Muscle layer of colon (tissue), 2 donors: Measurements from ENCODE around the gene SOX1.

Source experiments
- H3K27ac ChIP-seq: one replicate; pipeline ENCODE4 v1.7.0; 2013; ENCODE audit warnings: low read depth, mild to moderate bottlenecking, low read length, moderate library complexity
- H3K27me3 ChIP-seq, 2 donors: one replicate each; pipeline ENCODE4 v1.7.0; 2013; ENCODE audit warnings: low read length in 2 of 2, mild to moderate bottlenecking in 2 of 2; ENCODE audit not compliant: insufficient read depth in 2 of 2, control insufficient read depth in 1 of 2
- H3K36me3 ChIP-seq: one replicate; pipeline ENCODE4 v1.7.0; 2013; ENCODE audit warnings: mild to moderate bottlenecking, low read length; ENCODE audit not compliant: insufficient read depth
- H3K4me1 ChIP-seq: one replicate; pipeline ENCODE4 v1.7.0; 2013; ENCODE audit warnings: mild to moderate bottlenecking, low read length; ENCODE audit not compliant: insufficient read depth
- H3K4me3 ChIP-seq, 2 donors: one replicate each; pipeline ENCODE4 v1.7.0; 2013; ENCODE audit warnings: low read length in 2 of 2, low read depth in 1 of 2, mild to moderate bottlenecking in 1 of 2, moderate library complexity in 1 of 2
- H3K9ac ChIP-seq: one replicate; pipeline ENCODE4 v1.7.0; 2013; ENCODE audit warnings: low read length
- H3K9me3 ChIP-seq: one replicate; pipeline ENCODE4 v1.7.0; 2013; ENCODE audit warnings: mild to moderate bottlenecking, low read length
- donor health status: abdominal sarcoma.
- donor health status: Adenocarcinoma of cecum.

Gene SOX1

GRCh38 chr13:112053744-112054615 lies 13.0 kb upstream of the SOX1 start:
- Histone ChIP-seq H3K27ac (no peak overlapping the region), H3K27me3 (peaks cover 14 to 67% of the 10 kb centered on the region in 2 donors), H3K36me3 (no peaks in the 10 kb centered on the region), H3K9ac (no peak overlapping the region), H3K9me3 (no peaks in the 10 kb centered on the region), H3K4me1 (no peaks in the 10 kb centered on the region), H3K4me3 (no peak overlapping the region)

- peaks cover 20 to 74% of the 10 kb centered on the region in 2 donors for H3K27me3 ChIP-seq
- no peak overlapping the region for H3K4me3 ChIP-seq
- H3K9me3 ChIP-seq: no peaks in the 10 kb centered on the region
- H3K9ac ChIP-seq: no peak overlapping the region
- H3K36me3 ChIP-seq: no peaks in the 10 kb centered on the region
- no peak overlapping the region for H3K27ac ChIP-seq
- H3K4me1 ChIP-seq: no peaks in the 10 kb centered on the region
These were observed 12.3 kb upstream of the SOX1 start for GRCh38 chr13:112054616-112055015.

GRCh38 chr13:112055036-112055914 lies 11.7 kb upstream of the SOX1 start:
- no peak overlapping the region for H3K9ac ChIP-seq
- no peak overlapping the region for H3K4me3 ChIP-seq
- H3K27me3 ChIP-seq: peaks cover 27 to 78% of the 10 kb centered on the region in 2 donors
- no peaks in the 10 kb centered on the region for H3K36me3 ChIP-seq
- no peaks in the 10 kb centered on the region for H3K9me3 ChIP-seq
- H3K4me1 ChIP-seq: no peaks in the 10 kb centered on the region
- no peak overlapping the region for H3K27ac ChIP-seq

- H3K4me1 ChIP-seq: no peaks in the 10 kb centered on the region
- peaks cover 31 to 84% of the 10 kb centered on the region in 2 donors for H3K27me3 ChIP-seq
- H3K4me3 ChIP-seq: no peak overlapping the region
- H3K27ac ChIP-seq: no peak overlapping the region
- H3K9ac ChIP-seq: no peak overlapping the region
- no peaks in the 10 kb centered on the region for H3K36me3 ChIP-seq
- no peaks in the 10 kb centered on the region for H3K9me3 ChIP-seq
These were observed 11.1 kb upstream of the SOX1 start for GRCh38 chr13:112055915-112056269.

- Histone ChIP-seq H3K9ac (no peak overlapping the region), H3K4me3 (no peak overlapping the region), H3K4me1 (no peaks in the 10 kb centered on the region), H3K9me3 (no peaks in the 10 kb centered on the region), H3K36me3 (no peaks in the 10 kb centered on the region), H3K27ac (no peak overlapping the region), H3K27me3 (peaks cover 31 to 88% of the 10 kb centered on the region in 2 donors)
These were observed 10.6 kb upstream of the SOX1 start for GRCh38 chr13:112056284-112056727.

GRCh38 chr13:112056739-112057438 lies 10.1 kb upstream of the SOX1 start:
- Histone ChIP-seq H3K4me1 (no peaks in the 10 kb centered on the region), H3K4me3 (no peak overlapping the region)

GRCh38 chr13:112057439-112057735 lies 9.6 kb upstream of the SOX1 start:
- Histone ChIP-seq H3K4me1 (no peaks in the 10 kb centered on the region), H3K4me3 (no peak overlapping the region), H3K27me3 (peaks cover 25 to 93% of the 10 kb centered on the region in 2 donors), H3K36me3 (no peaks in the 10 kb centered on the region), H3K9me3 (no peaks in the 10 kb centered on the region), H3K27ac (no peak overlapping the region), H3K9ac (no peak overlapping the region)

More at GRCh38 chr13:112056739-112057438, 10.1 kb upstream of the SOX1 start:
- no peak overlapping the region for H3K9ac ChIP-seq
- H3K27me3 ChIP-seq: peaks cover 30 to 93% of the 10 kb centered on the region in 2 donors
- H3K36me3 ChIP-seq: no peaks in the 10 kb centered on the region
- no peak overlapping the region for H3K27ac ChIP-seq
- H3K9me3 ChIP-seq: no peaks in the 10 kb centered on the region

- Histone ChIP-seq H3K9me3 (no peaks in the 10 kb centered on the region), H3K4me3 (no peak overlapping the region), H3K36me3 (no peaks in the 10 kb centered on the region), H3K9ac (no peak overlapping the region), H3K27me3 (peaks cover 24 to 94% of the 10 kb centered on the region in 2 donors), H3K4me1 (no peaks in the 10 kb centered on the region), H3K27ac (no peak overlapping the region)
These were observed 9.0 kb upstream of the SOX1 start for GRCh38 chr13:112057736-112058518.

GRCh38 chr13:112058519-112058873 lies 8.5 kb upstream of the SOX1 start:
- peaks cover 29 to 97% of the 10 kb centered on the region in 2 donors for H3K27me3 ChIP-seq

GRCh38 chr13:112058941-112059340 lies 8.0 kb upstream of the SOX1 start:
- H3K4me1 ChIP-seq: no peaks in the 10 kb centered on the region

More at GRCh38 chr13:112058519-112058873, 8.5 kb upstream of the SOX1 start:
- Histone ChIP-seq H3K27ac (no peak overlapping the region), H3K36me3 (no peaks in the 10 kb centered on the region), H3K4me1 (no peaks in the 10 kb centered on the region), H3K9me3 (no peaks in the 10 kb centered on the region), H3K9ac (no peak overlapping the region), H3K4me3 (no peak overlapping the region)

More at GRCh38 chr13:112058941-112059340, 8.0 kb upstream of the SOX1 start:
- H3K9me3 ChIP-seq: no peaks in the 10 kb centered on the region
- no peak overlapping the region for H3K4me3 ChIP-seq
- peaks cover 32 to 95% of the 10 kb centered on the region in 2 donors for H3K27me3 ChIP-seq
- no peak overlapping the region for H3K27ac ChIP-seq
- H3K36me3 ChIP-seq: no peaks in the 10 kb centered on the region
- H3K9ac ChIP-seq: no peak overlapping the region
